GM18951 (cell line): ENCODE measurements around the gene RAD50.
A peak's percentile ranks its signal among the peaks of the same experiment; 100 is the strongest.

Source experiments
- POLR2A ChIP-seq: IDR thresholded peaks from 4 replicates; pipeline ENCODE4 v1.6.1; 2011; ENCODE audit warnings: mild to moderate bottlenecking; ENCODE audit not compliant: insufficient read length, insufficient read depth; ENCODE audit errors: extremely low read depth
- in situ Hi-C: fragments of 300-500 bp; cut with MboI; formaldehyde crosslinking; loops from one replicate; pipeline ENCODE4 v1.12.0; 2022; ENCODE audit warnings: low sequenced_read_pairs, mixed read lengths, inconsistent platforms; ENCODE audit not compliant: unreplicated experiment

RAD50 gene

GRCh38 chr5:132556763-132557477, at the start of gene RAD50:
Gene RAD50, plus strand, starts transcription at chr5:132556977. Its CDS starts 348 bp downstream, at chr5:132557325.
- TF ChIP-seq POLR2A: peak; percentile 91
- in situ Hi-C loops: no loop called here

- in situ Hi-C loops: loop anchor here (25.0 kb wide), 1 partner anchor 273 kb away; the partner anchor contains the start of gene P4HA2
- no peak for TF ChIP-seq POLR2A
Measured at GRCh38 chr5:132510076-132510475, 46.7 kb upstream of the RAD50 start.

GRCh38 chr5:132513618-132514336, 43.0 kb upstream of the RAD50 start:
- in situ Hi-C loops: loop anchor here (25.0 kb wide), 1 partner anchor 276 kb away; the partner anchor contains the start of gene P4HA2

- in situ Hi-C loops: loop anchor here (25.0 kb wide), 1 partner anchor 285 kb away; the partner anchor contains the start of gene P4HA2
Measured at GRCh38 chr5:132522067-132522466, 34.7 kb upstream of the RAD50 start.

- in situ Hi-C loops: loop anchor here (25.0 kb wide), 1 partner anchor 288 kb away; the partner anchor contains the start of gene P4HA2
Measured at GRCh38 chr5:132524877-132525276, 31.9 kb upstream of the RAD50 start.

- no peak for TF ChIP-seq POLR2A
- in situ Hi-C loops: no loop called here
Measured at GRCh38 chr5:132525299-132525724, 31.5 kb upstream of the RAD50 start.

GRCh38 chr5:132526290-132526973, 30.3 kb upstream of the RAD50 start:
- in situ Hi-C loops: no loop called here
- TF ChIP-seq POLR2A: no peak

- in situ Hi-C loops: no loop called here
- no peak for TF ChIP-seq POLR2A
Measured at GRCh38 chr5:132526974-132527564, 29.7 kb upstream of the RAD50 start.

- in situ Hi-C loops: no loop called here
Measured at GRCh38 chr5:132528021-132528420, 28.8 kb upstream of the RAD50 start.

GRCh38 chr5:132528866-132529634, 27.7 kb upstream of the RAD50 start:
- in situ Hi-C loops: no loop called here
- TF ChIP-seq POLR2A: no peak

More at GRCh38 chr5:132528021-132528420, 28.8 kb upstream of the RAD50 start:
- no peak for TF ChIP-seq POLR2A

- no peak for TF ChIP-seq POLR2A
- in situ Hi-C loops: no loop called here
Measured at GRCh38 chr5:132530946-132531345, 25.8 kb upstream of the RAD50 start.

GRCh38 chr5:132539716-132540115, 17.1 kb upstream of the RAD50 start:
- TF ChIP-seq POLR2A: no peak
- in situ Hi-C loops: no loop called here
